WTC11 (cell line): ENCODE measurements around the gene SCYGR3.

Source experiments
- ATF2 ChIP-seq: sonication (generic); formaldehyde crosslinking; IDR thresholded peaks from 2 replicates; pipeline ENCODE4 v1.8.1; 2022; ENCODE audit warnings: low read depth, missing genetic modification reagents, borderline replicate concordance
- CTCF ChIP-seq: fragments of 200-600 bp; IDR thresholded peaks from 2 replicates; pipeline ENCODE4 v1.8.0; 2022; ENCODE audit warnings: antibody characterized with exemption
- E2F4 ChIP-seq: sonication (generic); formaldehyde crosslinking; IDR thresholded peaks from 2 replicates; pipeline ENCODE4 v1.8.1; 2022; ENCODE audit warnings: low read depth, mild to moderate bottlenecking, moderate library complexity, missing genetic modification reagents, borderline replicate concordance
- ESRRA ChIP-seq: sonication (generic); formaldehyde crosslinking; IDR thresholded peaks from 2 replicates; pipeline ENCODE4 v1.8.1; 2022; ENCODE audit warnings: mild to moderate bottlenecking, missing genetic modification reagents, borderline replicate concordance
- FOXP1 ChIP-seq: sonication (generic); formaldehyde crosslinking; IDR thresholded peaks from 2 replicates; pipeline ENCODE4 v1.8.0; 2022; ENCODE audit warnings: missing genetic modification reagents, mild to moderate bottlenecking, moderate library complexity, borderline replicate concordance
- GTF2I ChIP-seq: fragments of 250-450 bp; sonication (Bioruptor Pico); conservative IDR thresholded peaks from 2 replicates; pipeline ENCODE4 v1.4.0; 2021; ENCODE audit warnings: mild to moderate bottlenecking
- SMAD4 ChIP-seq: sonication (generic); formaldehyde crosslinking; IDR thresholded peaks from 2 replicates; pipeline ENCODE4 v1.8.0; 2022; ENCODE audit warnings: mild to moderate bottlenecking, missing genetic modification reagents
- TEAD4 ChIP-seq: sonication (generic); formaldehyde crosslinking; IDR thresholded peaks from 2 replicates; pipeline ENCODE4 v1.8.0; 2022; ENCODE audit warnings: mild to moderate bottlenecking, missing genetic modification reagents
- USF1 ChIP-seq: sonication (generic); formaldehyde crosslinking; IDR thresholded peaks from 2 replicates; pipeline ENCODE4 v1.8.0; 2022; ENCODE audit warnings: mild to moderate bottlenecking, missing genetic modification reagents
- ZBTB21 ChIP-seq: sonication (generic); formaldehyde crosslinking; IDR thresholded peaks from 2 replicates; pipeline ENCODE4 v1.8.1; 2023; ENCODE audit warnings: mild to moderate bottlenecking, missing genetic modification reagents, borderline replicate concordance
- ZNF232 ChIP-seq: sonication (generic); formaldehyde crosslinking; IDR thresholded peaks from 2 replicates; pipeline ENCODE4 v1.8.0; 2022; ENCODE audit warnings: mild to moderate bottlenecking, missing genetic modification reagents
- ZNF263 ChIP-seq: sonication (generic); formaldehyde crosslinking; IDR thresholded peaks from 2 replicates; pipeline ENCODE4 v1.8.1; 2022; ENCODE audit warnings: low read depth, mild to moderate bottlenecking, moderate library complexity, missing genetic modification reagents
- ZNF671 ChIP-seq: fragments of 250-450 bp; sonication (Bioruptor Pico); IDR thresholded peaks from 2 replicates; pipeline ENCODE4 v1.8.0; 2021; ENCODE audit warnings: mild to moderate bottlenecking

GRCh38 chr2:227615906-227616305 is 1.3 kb upstream of the SCYGR3 start:
- TF ChIP-seq ZNF671 (CRISPR knock-in tag), result no peak
- no peak for TF ChIP-seq TEAD4 (CRISPR knock-in tag)
- no peak for TF ChIP-seq CTCF
- no peak for TF ChIP-seq ATF2
- TF ChIP-seq ESRRA (CRISPR knock-in tag), result no peak
- no peak for TF ChIP-seq USF1 (CRISPR knock-in tag)
- no peak for TF ChIP-seq GTF2I (CRISPR knock-in tag)
- TF ChIP-seq FOXP1 (CRISPR knock-in tag), result no peak
- no peak for TF ChIP-seq ZNF232 (CRISPR knock-in tag)
- no peak for TF ChIP-seq E2F4
- no peak for TF ChIP-seq ZBTB21 (CRISPR knock-in tag)
- TF ChIP-seq SMAD4 (CRISPR knock-in tag), result no peak
- no peak for TF ChIP-seq ZNF263 (CRISPR knock-in tag)
